Stomach (tissue), 9 donors: ENCODE data around the gene SLC22A31. TPM values are rescaled to one million over a fixed set of nuclear protein-coding genes. Genes with fewer than 3 reads are reported as not detected.
"Not testable (repeated sequence)": the region's sequence is repeated elsewhere in the genome, so short reads cannot be mapped to it uniquely, and the experiment has no call there.

Experiments used
- DNase-seq, 2 donors: peaks; one replicate each; pipeline versions ENCODE4 v3.0.0 to v3.0.0-alpha.2; 2013 to 2019
- H3K27ac ChIP-seq, 5 donors: fragments of 200-600 bp in 4 of 5; sonication (generic) in 4 of 5; one replicate each; pipeline ENCODE4 v1.5.1; 2013 to 2019; ENCODE audit warnings: mild to moderate bottlenecking in 1 of 5, moderate library complexity in 1 of 5
- H3K27me3 ChIP-seq, 3 donors: fragments of 200-600 bp; sonication (generic); one replicate each; pipeline ENCODE4 v1.5.1; 2017 to 2019; ENCODE audit warnings: mixed run types in 1 of 3
- H3K36me3 ChIP-seq, 4 donors: fragments of 200-600 bp; sonication (generic); 1 replicate in 3 of 4; 2 replicates in 1 of 4; pipeline ENCODE4 v1.5.1; 2016 to 2019
- H3K4me1 ChIP-seq, 4 donors: fragments of 200-600 bp; sonication (generic); one replicate each; pipeline ENCODE4 v1.5.1; 2016 to 2019
- H3K4me3 ChIP-seq, 4 donors: fragments of 200-600 bp; sonication (generic) in 3 of 4; one replicate each; pipeline ENCODE4 v1.5.1; 2016 to 2019; ENCODE audit warnings: mild to moderate bottlenecking in 1 of 4
- H3K9me3 ChIP-seq, 4 donors: fragments of 200-600 bp; sonication (generic); one replicate each; pipeline ENCODE4 v1.5.1; 2016 to 2019
- CTCF ChIP-seq, 7 experiments: fragments of 450-650 bp in 4 of 7; fragments of 200-600 bp in 3 of 7; sonication (generic) in 3 of 7; IDR thresholded peaks; one replicate each; pipeline ENCODE4 v1.5.1; 2016 to 2019; ENCODE audit warnings: antibody characterized with exemption in 7 of 7, control low read depth in 2 of 7, mild to moderate bottlenecking in 1 of 7
- EP300 ChIP-seq: sonication (generic); formaldehyde crosslinking; IDR thresholded peaks from one replicate; pipeline ENCODE4 v1.6.1; 2017; ENCODE audit warnings: antibody characterized with exemption
- POLR2A ChIP-seq, 4 donors: fragments of 450-650 bp; IDR thresholded peaks; one replicate each; pipeline ENCODE4 v1.6.1; 2016; ENCODE audit warnings: antibody characterized with exemption in 4 of 4, control low read depth in 2 of 4, mild to moderate bottlenecking in 1 of 4, moderate library complexity in 1 of 4
- POLR2AphosphoS5 ChIP-seq, 3 donors: sonication (generic); formaldehyde crosslinking; IDR thresholded peaks; one replicate each; pipeline ENCODE4 v1.6.1; 2016; ENCODE audit warnings: antibody characterized with exemption in 3 of 3
- WGBS, 5 donors: extraction: QIAGEN DNeasy Blood & Tissue Kit in 3 of 5; methylation state at CpG; one replicate each; pipeline versions ENCODE4 v1.1.5 to v1.1.7; 2013 to 2018; 5-methylcytosine and 5-hydroxymethylcytosine counted together
- intact Hi-C: fragments of 100-400 bp; cut with DNase I; formaldehyde crosslinking; loops from one replicate; pipeline ENCODE4 v1.15.1; 2023; ENCODE audit warnings: low total_unique reads
- polyA plus RNA-seq, 3 donors: library from polyadenylated mRNA; stranded (reverse); fragments of 200-250 nt; gene quantifications; one replicate each; pipeline ENCODE4 v1.2.3, GENCODE V29; 2013
- total RNA-seq, 5 donors: library from RNA; depleted of rRNA; stranded (reverse); fragments of >200 nt; gene quantifications; one replicate each; pipeline versions ENCODE4 v1.1.0 to v1.2.3, GENCODE V29; 2014 to 2016
- donor health status: healthy with polysubstance abuse.
- donor health status: Bipolar disorder and iron deficiency.
- donor health status: healthy.

The SLC22A31 gene
- total and polyA plus RNA-seq, 8 donors = 1.4 to 6.4 (median 2.8) TPM; not detected in 4

DNA sequence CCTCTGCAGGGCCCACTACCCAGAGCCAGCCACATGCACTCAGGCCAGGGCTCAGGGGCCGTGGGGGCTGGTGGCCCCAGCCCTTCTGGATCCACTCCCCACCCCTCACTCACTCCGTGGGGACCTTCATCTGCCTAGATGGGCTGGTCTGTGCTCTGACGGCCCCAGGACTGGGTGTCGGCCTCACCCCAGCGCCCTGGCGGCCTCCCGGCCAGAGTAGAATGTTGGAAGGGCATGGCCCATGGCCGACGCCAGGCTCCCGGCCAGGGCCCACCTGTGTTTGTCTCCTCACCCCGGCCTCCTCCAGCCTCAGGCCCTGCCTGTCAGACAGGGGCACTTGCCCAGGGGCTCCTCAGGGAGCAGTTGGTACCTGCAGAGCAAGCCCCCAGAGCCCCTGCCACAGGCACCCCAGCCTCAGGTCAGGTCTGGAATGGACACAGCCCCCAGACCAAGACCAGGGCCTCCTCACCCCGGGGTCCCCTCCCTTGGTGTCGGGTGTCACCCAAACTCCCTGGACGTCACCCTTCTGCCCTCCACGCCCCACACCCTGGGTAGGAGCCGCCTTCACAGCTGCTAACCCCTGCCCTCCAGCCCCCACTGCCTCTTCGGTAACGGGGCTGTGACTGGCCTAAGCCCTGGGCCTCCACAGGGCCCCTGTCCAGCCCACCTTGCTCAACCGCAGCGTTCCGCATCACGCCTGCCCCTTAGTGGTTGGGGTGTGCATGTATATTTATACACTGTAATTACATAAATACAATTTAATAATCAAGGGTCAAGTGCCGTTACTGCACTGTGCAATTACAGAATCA lies 31.8 kb downstream of the SLC22A31 start:
- H3K36me3 ChIP-seq = no peaks in the 10 kb centered on the region
- peaks cover 23 to 32% (median 29%) of the 10 kb centered on the region in 4 donors for H3K4me1 ChIP-seq
- peaks cover 0 to 92% (median 50%) of the 10 kb centered on the region in 3 donors for H3K27me3 ChIP-seq
- no peak for DNase-seq
- H3K4me3 ChIP-seq = no peak overlapping the region
- H3K9me3 ChIP-seq = no peaks in the 10 kb centered on the region
- no peak overlapping the region for H3K27ac ChIP-seq
- intact Hi-C loops = loop anchor here (5.0 kb wide), 1 partner anchor 226 kb away; no protein-coding TSS in a partner anchor
- TF ChIP-seq POLR2A (IDR thresholded peaks at IDR 0.05) (no peak), CTCF (IDR thresholded peaks at IDR 0.05) (no peak), EP300 (no peak), POLR2AphosphoS5 (IDR thresholded peaks at IDR 0.05) (no peak)
- WGBS, 5 donors = 49 to 58% (median 51%) methylated on average over 18 to 23 of the region's 23 CpGs

- TF ChIP-seq POLR2AphosphoS5 (IDR thresholded peaks at IDR 0.05) = peak in 1 of 3 donors; percentile 31
- no peak for TF ChIP-seq POLR2A (IDR thresholded peaks at IDR 0.05)
- TF ChIP-seq CTCF (IDR thresholded peaks at IDR 0.05) = peak in 5 of 7 experiments; percentile 60 to 93 (median 88)
- Histone ChIP-seq H3K4me1 (peaks cover 23 to 32% (median 29%) of the 10 kb centered on the region in 4 donors), H3K36me3 (no peaks in the 10 kb centered on the region), H3K4me3 (no peak overlapping the region), H3K27ac (no peak overlapping the region), H3K27me3 (peaks cover 0 to 90% (median 50%) of the 10 kb centered on the region in 3 donors), H3K9me3 (no peaks in the 10 kb centered on the region)
- 12 to 70% (median 19%) methylated on average over 3 to 18 of the region's 18 CpGs for WGBS, 5 donors
- intact Hi-C loops = loop anchor here (5.0 kb wide), 1 partner anchor 225 kb away; no protein-coding TSS in a partner anchor
- peak; percentile 90 to 91 for DNase-seq
Measured at GRCh38 chr16:89167425-89167941, 32.9 kb downstream of the SLC22A31 start.

GRCh38 chr16:89166696-89167424 lies 33.5 kb downstream of the SLC22A31 start:
- Histone ChIP-seq H3K4me3 (no peak overlapping the region), H3K36me3 (no peaks in the 10 kb centered on the region), H3K27ac (no peak overlapping the region), H3K27me3 (peaks cover 0 to 90% (median 50%) of the 10 kb centered on the region in 3 donors), H3K9me3 (no peaks in the 10 kb centered on the region), H3K4me1 (peaks cover 23 to 29% (median 27%) of the 10 kb centered on the region in 4 donors)
- intact Hi-C loops = loop anchor here (5.0 kb wide), 1 partner anchor 225 kb away; no protein-coding TSS in a partner anchor
- DNase-seq = no peak
- TF ChIP-seq EP300 = no peak
- TF ChIP-seq POLR2AphosphoS5 (IDR thresholded peaks at IDR 0.05) = no peak
- TF ChIP-seq POLR2A (IDR thresholded peaks at IDR 0.05) = no peak
- no peak for TF ChIP-seq CTCF (IDR thresholded peaks at IDR 0.05)
- WGBS, 5 donors = 58 to 61% (median 59%) methylated on average over 12 to 18 of the region's 18 CpGs

- H3K36me3 ChIP-seq, H3K9me3 ChIP-seq, H3K27ac ChIP-seq, H3K4me3 ChIP-seq, DNase-seq: not testable (repeated sequence)
- Histone ChIP-seq H3K27me3 (peaks cover 0 to 90% (median 51%) of the 10 kb centered on the region in 3 donors), H3K4me1 (peaks cover 12 to 17% (median 15%) of the 10 kb centered on the region in 4 donors)
- 73 to 79% (median 77%) methylated on average over 6 to 10 of the region's 10 CpGs for WGBS, 5 donors
- intact Hi-C loops = loop anchor here (5.0 kb wide), 1 partner anchor 223 kb away; no protein-coding TSS in a partner anchor
Measured at GRCh38 chr16:89165681-89165979, 34.7 kb downstream of the SLC22A31 start.
